ENCODE data around the gene EDRF1. TPM values are rescaled to one million over a fixed set of nuclear protein-coding genes. Genes with fewer than 3 reads are reported as not detected.

EDRF1 gene
- total and polyA plus RNA-seq, 2 of the 8 experiments (the other 6 are each of a cell fraction or from before 2014, with no cell fraction given): 19.9 to 37.8 TPM

DNA sequence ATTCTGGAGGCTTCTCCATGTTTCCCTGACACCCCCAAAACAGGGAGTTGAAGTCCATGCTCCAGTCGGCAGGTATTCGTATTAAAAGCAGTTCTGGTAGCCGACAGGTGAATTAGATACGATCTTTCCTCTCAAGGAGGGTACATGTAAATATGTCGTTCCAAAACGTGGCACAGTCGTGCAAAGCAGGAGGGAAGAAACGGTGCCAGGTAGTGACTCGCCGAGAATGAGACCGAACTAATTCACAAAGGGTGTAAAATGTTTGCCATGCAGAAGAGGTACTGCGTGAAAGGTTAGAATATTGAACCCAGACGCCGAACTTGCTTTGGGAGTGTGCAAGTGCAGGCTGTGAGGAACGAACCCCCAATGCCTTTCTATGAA is 483 bp downstream of the EDRF1 start (continued):
- TF ChIP-seq KDM4A (IDR thresholded peaks at IDR 0.05; ENCODE audit: low read depth, low read length, severe bottlenecking): no peak
- no peak for TF ChIP-seq EZH2 (IDR thresholded peaks at IDR 0.05; ENCODE audit: low read depth, low read length, severe bottlenecking)
- no peak for TF ChIP-seq HDAC6 (IDR thresholded peaks at IDR 0.05; ENCODE audit: low read depth, low read length)
- TF ChIP-seq, protein P1, sequence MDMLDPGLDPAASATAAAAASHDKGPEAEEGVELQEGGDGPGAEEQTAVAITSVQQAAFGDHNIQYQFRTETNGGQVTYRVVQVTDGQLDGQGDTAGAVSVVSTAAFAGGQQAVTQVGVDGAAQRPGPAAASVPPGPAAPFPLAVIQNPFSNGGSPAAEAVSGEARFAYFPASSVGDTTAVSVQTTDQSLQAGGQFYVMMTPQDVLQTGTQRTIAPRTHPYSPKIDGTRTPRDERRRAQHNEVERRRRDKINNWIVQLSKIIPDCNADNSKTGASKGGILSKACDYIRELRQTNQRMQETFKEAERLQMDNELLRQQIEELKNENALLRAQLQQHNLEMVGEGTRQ (IDR thresholded peaks at IDR 0.05; ENCODE audit: low read length): no peak
- no peak for TF ChIP-seq EP300 (IDR thresholded peaks at IDR 0.05; ENCODE audit: borderline replicate concordance in 1 of 2, low read depth in 2 of 2, low read length in 2 of 2)
- TF ChIP-seq POU5F1 (IDR thresholded peaks at IDR 0.05; ENCODE audit: low read depth, low read length): no peak
- TF ChIP-seq TAF1 (IDR thresholded peaks at IDR 0.05; ENCODE audit: low read depth, low read length): no peak
